Measurements from ENCODE around the gene MYOZ3. TPM values are rescaled to one million over a fixed set of nuclear protein-coding genes. Genes with fewer than 3 reads are reported as not detected.

MYOZ3 gene
- total and polyA plus RNA-seq, 2 experiments from 2014 or later: 1.1 to 1.8 TPM

DNA sequence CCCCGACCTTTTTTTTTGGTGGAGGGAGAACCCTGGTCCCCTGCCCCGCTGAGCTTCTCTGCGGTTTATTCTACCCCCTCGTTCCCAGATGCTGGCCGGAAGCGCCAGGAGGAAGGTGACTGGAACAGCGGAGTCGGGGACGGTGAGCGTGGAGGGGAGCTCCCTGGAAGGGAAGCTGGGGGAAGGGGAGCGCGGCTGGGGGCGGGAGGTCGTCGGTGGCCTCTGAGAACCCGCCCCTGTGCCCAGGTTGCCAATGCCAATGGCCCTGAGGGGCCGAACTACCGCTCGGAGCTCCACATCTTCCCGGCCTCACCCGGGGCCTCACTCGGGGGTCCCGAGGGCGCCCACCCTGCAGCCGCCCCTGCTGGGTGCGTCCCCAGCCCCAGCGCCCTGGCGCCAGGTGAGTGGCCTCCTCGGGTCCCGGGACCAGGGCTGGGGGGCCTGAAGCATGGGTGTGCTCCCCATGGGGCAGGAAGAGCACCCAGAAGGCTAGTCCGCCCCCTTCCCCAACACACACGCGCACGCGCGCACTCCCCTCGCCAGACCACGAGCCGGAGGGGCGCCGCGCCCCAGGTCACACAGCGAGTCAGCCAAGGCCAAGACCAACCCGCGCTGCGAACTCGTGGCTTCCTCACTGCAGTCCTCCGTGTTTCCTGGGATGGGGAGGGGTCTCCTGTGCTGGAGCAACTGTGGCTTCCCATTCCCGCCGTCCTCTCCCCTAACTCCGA is 10.6 kb downstream of the MYOZ3 start:
- H3K27me3 ChIP-seq: peaks cover 17% of the 10 kb centered on the region
- peak; percentile 29 for DNase-seq (ENCODE audit: low spot score)
- peaks cover 8% of the 10 kb centered on the region for H3K4me1 ChIP-seq (ENCODE audit: insufficient read depth)
- H3K36me3 ChIP-seq (replicated peaks; ENCODE audit: insufficient read depth, low read depth): no peaks in the 10 kb centered on the region
- 2% methylated on average over 30 of the region's 51 CpGs for WGBS (ENCODE audit: low lambda C conversion rate, missing lambda C conversion rate)
- no peak overlapping the region for H3K27ac ChIP-seq
- no peaks in the 10 kb centered on the region for H4K20me1 ChIP-seq (ENCODE audit: insufficient read depth, poor library complexity, severe bottlenecking)
- no peaks in the 10 kb centered on the region for H3K79me2 ChIP-seq
- H2AFZ ChIP-seq: peak overlapping the region; percentile 93
- TF ChIP-seq, protein P1, sequence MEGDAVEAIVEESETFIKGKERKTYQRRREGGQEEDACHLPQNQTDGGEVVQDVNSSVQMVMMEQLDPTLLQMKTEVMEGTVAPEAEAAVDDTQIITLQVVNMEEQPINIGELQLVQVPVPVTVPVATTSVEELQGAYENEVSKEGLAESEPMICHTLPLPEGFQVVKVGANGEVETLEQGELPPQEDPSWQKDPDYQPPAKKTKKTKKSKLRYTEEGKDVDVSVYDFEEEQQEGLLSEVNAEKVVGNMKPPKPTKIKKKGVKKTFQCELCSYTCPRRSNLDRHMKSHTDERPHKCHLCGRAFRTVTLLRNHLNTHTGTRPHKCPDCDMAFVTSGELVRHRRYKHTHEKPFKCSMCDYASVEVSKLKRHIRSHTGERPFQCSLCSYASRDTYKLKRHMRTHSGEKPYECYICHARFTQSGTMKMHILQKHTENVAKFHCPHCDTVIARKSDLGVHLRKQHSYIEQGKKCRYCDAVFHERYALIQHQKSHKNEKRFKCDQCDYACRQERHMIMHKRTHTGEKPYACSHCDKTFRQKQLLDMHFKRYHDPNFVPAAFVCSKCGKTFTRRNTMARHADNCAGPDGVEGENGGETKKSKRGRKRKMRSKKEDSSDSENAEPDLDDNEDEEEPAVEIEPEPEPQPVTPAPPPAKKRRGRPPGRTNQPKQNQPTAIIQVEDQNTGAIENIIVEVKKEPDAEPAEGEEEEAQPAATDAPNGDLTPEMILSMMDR (IDR thresholded peaks at IDR 0.05; ENCODE audit: poor library complexity): no peak
- TF ChIP-seq EZH2phosphoT487 (IDR thresholded peaks at IDR 0.05; ENCODE audit: low read depth, severe bottlenecking, unreplicated experiment) (no peak), EZH2 (IDR thresholded peaks at IDR 0.05; ENCODE audit: borderline replicate concordance) (peak; percentile 49)
- H3K9me2 ChIP-seq (replicated peaks; ENCODE audit: insufficient read depth): no peaks in the 10 kb centered on the region
- peak overlapping the region; percentile 99 for H3K4me2 ChIP-seq
- peak overlapping the region; percentile 68 for H3K4me3 ChIP-seq
- no peaks in the 10 kb centered on the region for H3K9me3 ChIP-seq (ENCODE audit: low read depth)

DNA sequence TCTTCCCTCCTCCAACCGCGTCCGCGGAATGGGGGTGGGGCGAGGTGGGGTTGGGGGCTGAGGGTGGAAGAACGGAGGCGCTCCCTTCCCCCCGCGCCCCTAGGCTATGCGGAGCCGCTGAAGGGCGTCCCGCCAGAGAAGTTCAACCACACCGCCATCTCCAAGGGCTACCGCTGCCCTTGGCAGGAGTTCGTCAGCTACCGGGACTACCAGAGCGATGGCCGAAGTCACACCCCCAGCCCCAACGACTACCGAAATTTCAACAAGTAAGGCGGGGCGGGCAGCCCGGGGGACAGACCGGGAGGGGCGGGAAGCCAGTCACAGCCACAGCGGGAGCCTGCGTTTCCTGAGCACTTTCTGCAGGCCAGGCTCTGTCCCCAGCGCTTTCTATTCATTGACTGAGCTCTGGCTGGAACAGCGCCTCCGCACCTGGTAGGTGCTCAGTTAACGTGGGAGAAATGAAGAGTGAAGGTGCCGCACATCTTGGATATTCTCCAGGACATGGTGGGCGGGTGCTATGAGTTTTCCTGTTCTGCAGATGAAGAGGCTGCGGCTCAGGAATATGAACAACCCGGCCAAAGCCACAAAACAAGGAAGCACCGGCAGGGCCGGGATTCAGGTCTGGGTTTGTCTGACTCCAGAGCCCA is 11.3 kb downstream of the MYOZ3 start:
- TF ChIP-seq, protein P1 (IDR thresholded peaks at IDR 0.05; ENCODE audit: poor library complexity): no peak
- TF ChIP-seq EZH2phosphoT487 (IDR thresholded peaks at IDR 0.05; ENCODE audit: low read depth, severe bottlenecking, unreplicated experiment): no peak
- TF ChIP-seq EZH2 (IDR thresholded peaks at IDR 0.05; ENCODE audit: borderline replicate concordance): no peak
- no peaks in the 10 kb centered on the region for H3K9me2 ChIP-seq (replicated peaks; ENCODE audit: insufficient read depth)
- WGBS (ENCODE audit: low lambda C conversion rate, missing lambda C conversion rate): 5% methylated on average over 26 of the region's 38 CpGs
- H3K27ac ChIP-seq: peak overlapping the region; percentile 10
- peak; percentile 56 for DNase-seq (ENCODE audit: low spot score)
- peaks cover 8% of the 10 kb centered on the region for H3K4me1 ChIP-seq (ENCODE audit: insufficient read depth)
- H3K4me3 ChIP-seq: peak overlapping the region; percentile 68
- H3K9me3 ChIP-seq (ENCODE audit: low read depth): no peaks in the 10 kb centered on the region
- H3K36me3 ChIP-seq (replicated peaks; ENCODE audit: insufficient read depth, low read depth): no peaks in the 10 kb centered on the region
- H3K27me3 ChIP-seq: peaks cover 17% of the 10 kb centered on the region
- H3K79me2 ChIP-seq: no peaks in the 10 kb centered on the region
- H2AFZ ChIP-seq: peak overlapping the region; percentile 93
- H3K4me2 ChIP-seq: peak overlapping the region; percentile 99
- no peaks in the 10 kb centered on the region for H4K20me1 ChIP-seq (ENCODE audit: insufficient read depth, poor library complexity, severe bottlenecking)

DNA sequence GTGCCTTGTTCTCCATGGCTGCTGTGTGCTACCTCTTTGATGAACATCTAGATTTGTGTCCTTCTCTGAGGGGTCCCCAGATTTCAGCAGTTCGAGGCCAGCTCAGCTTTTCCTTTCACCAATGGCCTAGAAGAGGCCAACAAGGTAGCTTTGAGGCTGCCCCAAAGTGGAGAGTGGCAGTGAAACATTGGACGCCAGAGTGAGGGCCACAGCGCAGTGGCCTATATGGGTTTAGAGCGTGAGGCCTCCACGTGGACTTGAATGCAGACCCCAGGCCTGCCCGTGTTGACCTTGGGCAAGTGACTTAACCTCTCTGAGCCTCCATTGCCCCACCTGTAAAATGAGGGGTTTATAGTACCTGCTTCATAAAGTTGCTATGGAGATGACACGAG is 11.8 kb downstream of the MYOZ3 start:
- 75% methylated on average over 7 of the region's 7 CpGs for WGBS (ENCODE audit: low lambda C conversion rate, missing lambda C conversion rate)

More for the DNA sequence above, 11.8 kb downstream of the MYOZ3 start:
- Histone ChIP-seq H4K20me1 (ENCODE audit: insufficient read depth, poor library complexity, severe bottlenecking) (no peaks in the 10 kb centered on the region), H3K36me3 (replicated peaks; ENCODE audit: insufficient read depth, low read depth) (no peaks in the 10 kb centered on the region), H3K79me2 (no peaks in the 10 kb centered on the region), H3K9me3 (ENCODE audit: low read depth) (no peaks in the 10 kb centered on the region), H3K9me2 (replicated peaks; ENCODE audit: insufficient read depth) (no peaks in the 10 kb centered on the region), H3K27ac (no peak overlapping the region), H3K27me3 (peaks cover 17% of the 10 kb centered on the region), H3K4me3 (no peak overlapping the region), H3K4me1 (ENCODE audit: insufficient read depth) (peaks cover 8% of the 10 kb centered on the region), H3K4me2 (peak overlapping the region; percentile 99), H2AFZ (peak overlapping the region; percentile 93)
- DNase-seq (ENCODE audit: low spot score): no peak
- TF ChIP-seq, protein P1 (IDR thresholded peaks at IDR 0.05; ENCODE audit: poor library complexity): no peak
- TF ChIP-seq EZH2 (IDR thresholded peaks at IDR 0.05; ENCODE audit: borderline replicate concordance): no peak

All from hepatocyte (in vitro differentiated cells).